H1 (cell line): ENCODE measurements around the gene ODF2L. TPM values are rescaled to one million over a fixed set of nuclear protein-coding genes. Genes with fewer than 3 reads are reported as not detected.

Source experiments
- CTCF ChIA-PET: fragments of 300-600 bp; sonication (Branson Sonifier 250); formaldehyde crosslinking; loops from one replicate; lab custom pipeline; 2021; ENCODE audit not compliant: partially characterized antibody; lab: Charles Lee
- POLR2A ChIA-PET: fragments of 300-600 bp; sonication (Branson Sonifier 250); formaldehyde crosslinking; loops from one replicate; lab custom pipeline; 2021; ENCODE audit warnings: inconsistent platforms; ENCODE audit not compliant: partially characterized antibody; lab: Charles Lee
- DNase-seq, 2 experiments: peaks; one replicate each; pipeline versions ENCODE4 v3.0.0 to v3.0.0-alpha.2; 2010 to 2022; ENCODE audit warnings: low spot score in 2 of 2, low read depth in 1 of 2, mixed read lengths in 1 of 2
- FAIRE-seq: peaks from 2 replicates; lab custom pipeline; 2011; peaks lifted over from hg19 to GRCh38; lab: Jason Lieb, UNC
- H2AFZ ChIP-seq: 2 replicates; pipeline ENCODE4 v1.8.1; 2012; ENCODE audit warnings: low read length, inconsistent platforms
- H2AK5ac ChIP-seq: 2 replicates; pipeline ENCODE4 v1.6.1; 2013; ENCODE audit warnings: low read depth, low read length
- H2BK120ac ChIP-seq: replicated peaks from 2 replicates; pipeline ENCODE3; 2013; ENCODE audit warnings: low read depth, low read length, inconsistent platforms
- H2BK12ac ChIP-seq: 2 replicates; pipeline ENCODE4 v1.6.1; 2013; ENCODE audit warnings: low read depth, low read length
- H2BK15ac ChIP-seq: 2 replicates; pipeline ENCODE4 v1.6.1; 2013; ENCODE audit warnings: low read length
- H2BK20ac ChIP-seq: 2 replicates; pipeline ENCODE4 v1.6.1; 2013; ENCODE audit warnings: low read length
- H2BK5ac ChIP-seq: 2 replicates; pipeline ENCODE4 v1.6.1; 2013; ENCODE audit warnings: low read depth, low read length
- H3K14ac ChIP-seq: 2 replicates; pipeline ENCODE4 v1.6.1; 2013; ENCODE audit warnings: inconsistent platforms; ENCODE audit not compliant: insufficient read length
- H3K18ac ChIP-seq: 2 replicates; pipeline ENCODE4 v1.6.1; 2013; ENCODE audit warnings: low read length; ENCODE audit errors: extremely low read depth
- H3K23ac ChIP-seq: 2 replicates; pipeline ENCODE4 v1.6.1; 2013; ENCODE audit warnings: inconsistent platforms; ENCODE audit not compliant: insufficient read length
- H3K23me2 ChIP-seq: 2 replicates; pipeline ENCODE4 v1.6.1; 2013; ENCODE audit warnings: low read depth, low read length
- H3K27ac ChIP-seq: 2 replicates; pipeline ENCODE4 v1.6.1; 2011; ENCODE audit warnings: low read depth, low read length, inconsistent platforms
- H3K27me3 ChIP-seq, 4 experiments: replicated peaks in 1 of 4; 1 replicate in 1 of 4; 2 replicates in 3 of 4; pipeline versions ENCODE4 v1.6.1 to v1.8.1; 2011 to 2013; ENCODE audit warnings: low read length in 3 of 4, mild to moderate bottlenecking in 3 of 4, inconsistent platforms in 2 of 4, mixed read lengths in 2 of 4, moderate library complexity in 1 of 4; ENCODE audit not compliant: control insufficient read depth in 3 of 4, insufficient read depth in 3 of 4; ENCODE audit errors: extremely low read depth in 1 of 4
- H3K36me3 ChIP-seq, 4 experiments: 2 replicates each; pipeline versions ENCODE4 v1.6.1 to v1.8.1; 2011 to 2013; ENCODE audit warnings: mild to moderate bottlenecking in 4 of 4, low read length in 3 of 4, moderate library complexity in 2 of 4, control low read depth in 1 of 4, inconsistent platforms in 1 of 4; ENCODE audit not compliant: insufficient read depth in 4 of 4, control insufficient read depth in 2 of 4
- H3K4ac ChIP-seq: replicated peaks from 2 replicates; pipeline ENCODE3; 2013; ENCODE audit warnings: low read length, low read depth, mixed read lengths, inconsistent platforms; ENCODE audit not compliant: insufficient read length
- H3K4me1 ChIP-seq, 4 experiments: replicated peaks in 1 of 4; 1 replicate in 1 of 4; 2 replicates in 3 of 4; pipeline versions ENCODE4 v1.6.1 to v1.8.1; 2011 to 2013; ENCODE audit warnings: low read length in 3 of 4, inconsistent platforms in 2 of 4, mixed read lengths in 1 of 4; ENCODE audit not compliant: insufficient read depth in 4 of 4, control insufficient read depth in 3 of 4
- H3K4me2 ChIP-seq, 2 experiments: 2 replicates each; pipeline versions ENCODE4 v1.6.1 to v1.8.1; 2011 to 2013; ENCODE audit warnings: low read depth in 2 of 2, low read length in 2 of 2, control low read depth in 1 of 2, inconsistent platforms in 1 of 2, mild to moderate bottlenecking in 1 of 2; ENCODE audit not compliant: insufficient read depth in 1 of 2
- H3K4me3 ChIP-seq, 4 experiments: fragments of 200-600, 300-600 bp in 1 of 4; sonication (generic), shearing (Covaris generic), sonication (Bioruptor Twin) in 1 of 4; 2 replicates each; pipeline versions ENCODE4 v1.5.1 to v1.8.1; 2011 to 2016; ENCODE audit warnings: low read length in 4 of 4, low read depth in 3 of 4, control low read depth in 2 of 4, inconsistent platforms in 2 of 4, mild to moderate bottlenecking in 2 of 4, mixed read lengths in 1 of 4, moderate library complexity in 1 of 4; ENCODE audit not compliant: insufficient read depth in 2 of 4; ENCODE audit errors: extremely low read depth in 1 of 4
- H3K56ac ChIP-seq: replicated peaks from 2 replicates; pipeline ENCODE3; 2013; ENCODE audit warnings: low read depth, mild to moderate bottlenecking, mixed read lengths, low read length, inconsistent platforms; ENCODE audit not compliant: insufficient read length
- H3K79me1 ChIP-seq: 2 replicates; pipeline ENCODE4 v1.6.1; 2013; ENCODE audit warnings: low read depth, low read length, control low read depth
- H3K79me2 ChIP-seq, 2 experiments: 2 replicates each; pipeline versions ENCODE4 v1.6.1 to v1.8.1; 2012 to 2013; ENCODE audit warnings: low read length in 2 of 2, mild to moderate bottlenecking in 2 of 2, inconsistent platforms in 1 of 2; ENCODE audit not compliant: insufficient read depth in 2 of 2, control insufficient read depth in 1 of 2
- H3K9ac ChIP-seq, 4 experiments: replicated peaks in 1 of 4; 1 replicate in 1 of 4; 2 replicates in 3 of 4; pipeline versions ENCODE4 v1.6.1 to v1.8.1; 2011 to 2013; ENCODE audit warnings: low read depth in 3 of 4, low read length in 3 of 4, control low read depth in 2 of 4, mild to moderate bottlenecking in 2 of 4, moderate library complexity in 2 of 4, inconsistent platforms in 1 of 4; ENCODE audit errors: extremely low read depth in 1 of 4
- H3K9me3 ChIP-seq, 2 experiments: 2 replicates each; pipeline versions ENCODE4 v1.6.1 to v1.8.1; 2012 to 2013; ENCODE audit warnings: mild to moderate bottlenecking in 2 of 2, moderate library complexity in 2 of 2, control low read depth in 1 of 2, inconsistent platforms in 1 of 2, low read depth in 1 of 2, low read length in 1 of 2, mixed read lengths in 1 of 2; ENCODE audit not compliant: insufficient read depth in 2 of 2
- H4K20me1 ChIP-seq, 2 experiments: replicated peaks in 1 of 2; 2 replicates each; pipeline versions ENCODE3 to v1.8.1; 2011 to 2013; ENCODE audit warnings: inconsistent platforms in 2 of 2, low read length in 2 of 2, mild to moderate bottlenecking in 1 of 2; ENCODE audit not compliant: insufficient read depth in 2 of 2, control insufficient read depth in 1 of 2
- H4K5ac ChIP-seq: 2 replicates; pipeline ENCODE4 v1.6.1; 2013; ENCODE audit warnings: low read length, low read depth, mixed read lengths, inconsistent platforms; ENCODE audit not compliant: insufficient read length
- H4K8ac ChIP-seq: 2 replicates; pipeline ENCODE4 v1.8.0; 2013; ENCODE audit warnings: mild to moderate bottlenecking, moderate library complexity, low read length, inconsistent platforms; ENCODE audit not compliant: insufficient read depth; ENCODE audit errors: extremely low read depth
- H4K91ac ChIP-seq: replicated peaks from 2 replicates; pipeline ENCODE3; 2013; ENCODE audit warnings: low read length, mixed read lengths, inconsistent platforms; ENCODE audit not compliant: insufficient read length
- CTBP2 ChIP-seq: IDR thresholded peaks from 2 replicates; pipeline ENCODE4 v1.7.0; 2011; ENCODE audit warnings: borderline replicate concordance, mild to moderate bottlenecking, moderate library complexity, mixed read lengths, low read length; ENCODE audit not compliant: insufficient read depth, insufficient read length
- MAX ChIP-seq: IDR thresholded peaks from 2 replicates; pipeline ENCODE4 v1.6.1; 2012; ENCODE audit warnings: inconsistent platforms
- POU5F1 ChIP-seq: IDR thresholded peaks from 2 replicates; pipeline ENCODE4 v1.6.1; 2011; ENCODE audit warnings: low read depth, mild to moderate bottlenecking, low read length, moderate library complexity
- RAD21 ChIP-seq, 2 experiments: IDR thresholded peaks in 1 of 2; conservative IDR thresholded peaks in 1 of 2; 2 replicates each; pipeline ENCODE4 v1.6.1; 2011; ENCODE audit warnings: low read depth in 2 of 2, low read length in 2 of 2, improper control_type of control experiment in 1 of 2, inconsistent platforms in 1 of 2, mild to moderate bottlenecking in 1 of 2, moderate library complexity in 1 of 2
- SIX5 ChIP-seq: IDR thresholded peaks from 2 replicates; pipeline ENCODE4 v1.6.1; 2011; ENCODE audit warnings: mild to moderate bottlenecking, low read depth, low read length
- TAF7 ChIP-seq: optimal IDR thresholded peaks from 2 replicates; pipeline ENCODE3; 2011; ENCODE audit warnings: low read depth, mild to moderate bottlenecking, inconsistent platforms, low read length, moderate library complexity, borderline replicate concordance
- TCF12 ChIP-seq: IDR thresholded peaks from 2 replicates; pipeline ENCODE4 v1.6.1; 2011; ENCODE audit warnings: low read depth, mild to moderate bottlenecking, low read length
- WGBS, 2 experiments: shearing (Covaris generic) in 1 of 2; methylation state at CpG; one replicate each; pipeline versions ENCODE4 v1.1.6 to v1.1.7; 2013 to 2015; ENCODE audit warnings: low lambda C conversion rate in 2 of 2, mixed read lengths in 2 of 2, inconsistent platforms in 1 of 2, low coverage in 1 of 2, missing lambda C conversion rate in 1 of 2; ENCODE audit not compliant: insufficient replicate concordance in 2 of 2, insufficient coverage in 1 of 2, insufficient read length in 1 of 2; ENCODE audit errors: extremely low coverage in 1 of 2, missing lambda C conversion rate in 1 of 2; 5-methylcytosine and 5-hydroxymethylcytosine counted together
- polyA plus RNA-seq, 7 experiments: library from polyadenylated mRNA; depleted of rRNA in 3 of 7; stranded (reverse) in 5 of 7; unstranded in 2 of 7; fragments of >200 nt in 5 of 7; fragments of 200-250 nt in 2 of 7; gene quantifications; 1 replicate in 5 of 7; 2 replicates in 1 of 7; 4 replicates in 1 of 7; pipeline versions ENCODE4 v1.2.1 to v1.2.3, GENCODE V29; 2011 to 2013; ENCODE audit warnings: missing spikeins in 2 of 7, mixed read lengths in 2 of 7
- total RNA-seq: library from RNA; stranded (reverse); fragmentation: NEBNext Ultra II Directional; extraction: Animal tissue kit (Norgen Biotek cat#: 25700); gene quantifications from 2 replicates; pipeline ENCODE4 v1.2.1, GENCODE V29; 2021
- TF ChIP-seq, protein P1 (sequence below), 3 experiments: IDR thresholded peaks; 1 replicate in 2 of 3; 2 replicates in 1 of 3; pipeline versions ENCODE4 v1.5.1 to v1.6.1; 2011; ENCODE audit warnings: low read length in 3 of 3, mild to moderate bottlenecking in 3 of 3, inconsistent platforms in 2 of 3, low read depth in 1 of 3, moderate library complexity in 1 of 3; ENCODE audit not compliant: insufficient read depth in 1 of 3; ENCODE audit errors: control extremely low read depth in 1 of 3

Gene ODF2L
- total and polyA plus RNA-seq, 2 of the 8 experiments (the other 6 are each of a cell fraction or from before 2014, with no cell fraction given), result 3.2 to 27.1 TPM

DNA sequence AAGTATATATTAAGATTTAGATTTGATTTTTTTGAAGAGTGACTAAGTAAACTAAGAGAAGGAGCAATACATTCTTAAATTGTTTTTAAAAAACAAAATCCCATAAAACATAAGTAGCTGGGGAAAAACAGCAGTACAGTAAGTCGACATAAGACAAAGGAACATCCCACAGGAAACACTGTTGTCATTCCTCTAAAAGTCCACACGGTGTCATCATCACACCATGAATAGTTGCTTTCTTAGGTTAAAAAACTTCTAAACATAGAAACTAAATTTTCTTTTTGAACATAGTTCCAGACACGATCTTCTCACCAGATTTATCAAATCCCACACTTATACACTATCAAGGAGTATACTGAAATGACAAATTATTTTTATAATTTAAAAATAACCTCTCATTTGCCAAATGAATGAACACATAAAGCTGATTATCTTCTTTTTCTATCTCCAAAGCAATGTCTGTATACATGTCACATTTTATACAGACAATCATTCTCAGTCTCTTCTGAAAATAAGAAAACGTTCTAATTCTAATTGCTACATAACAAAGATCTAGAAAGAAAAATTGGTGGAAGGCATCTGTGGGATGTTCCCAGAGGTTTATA lies 15.8 kb downstream of the ODF2L start:
- Histone ChIP-seq H3K4me2 (no peak overlapping the region), H3K4ac (no peak overlapping the region), H2BK120ac (no peak overlapping the region), H3K23me2 (no peaks in the 10 kb centered on the region), H3K79me2 (no peaks in the 10 kb centered on the region), H2AK5ac (no peak overlapping the region), H3K4me3 (no peak overlapping the region), H3K9ac (no peak overlapping the region), H3K9me3 (peaks cover 13 to 16% of the 10 kb centered on the region in 2 experiments), H2AFZ (no peak overlapping the region), H3K14ac (no peak overlapping the region), H3K4me1 (no peaks in the 10 kb centered on the region), H2BK15ac (no peak overlapping the region), H4K8ac (no peak overlapping the region), H2BK20ac (no peak overlapping the region), H4K91ac (no peak overlapping the region), H3K23ac (no peak overlapping the region), H3K79me1 (no peaks in the 10 kb centered on the region), H2BK12ac (no peak overlapping the region), H3K36me3 (peaks cover 0 to 10% (median 3%) of the 10 kb centered on the region in 4 experiments; a peak in 2 of 8 replicates), H3K18ac (no peak overlapping the region), H2BK5ac (no peak overlapping the region), H3K56ac (no peak overlapping the region), H4K5ac (no peak overlapping the region), H3K27me3 (no peaks in the 10 kb centered on the region), H4K20me1 (no peaks in the 10 kb centered on the region), H3K27ac (no peak overlapping the region)
- WGBS, 2 experiments, result 48% methylated on average over 4 of the region's 4 CpGs; no CpG with 5 or more reads in 1 of the 2 experiments
- TF ChIP-seq, protein P1, sequence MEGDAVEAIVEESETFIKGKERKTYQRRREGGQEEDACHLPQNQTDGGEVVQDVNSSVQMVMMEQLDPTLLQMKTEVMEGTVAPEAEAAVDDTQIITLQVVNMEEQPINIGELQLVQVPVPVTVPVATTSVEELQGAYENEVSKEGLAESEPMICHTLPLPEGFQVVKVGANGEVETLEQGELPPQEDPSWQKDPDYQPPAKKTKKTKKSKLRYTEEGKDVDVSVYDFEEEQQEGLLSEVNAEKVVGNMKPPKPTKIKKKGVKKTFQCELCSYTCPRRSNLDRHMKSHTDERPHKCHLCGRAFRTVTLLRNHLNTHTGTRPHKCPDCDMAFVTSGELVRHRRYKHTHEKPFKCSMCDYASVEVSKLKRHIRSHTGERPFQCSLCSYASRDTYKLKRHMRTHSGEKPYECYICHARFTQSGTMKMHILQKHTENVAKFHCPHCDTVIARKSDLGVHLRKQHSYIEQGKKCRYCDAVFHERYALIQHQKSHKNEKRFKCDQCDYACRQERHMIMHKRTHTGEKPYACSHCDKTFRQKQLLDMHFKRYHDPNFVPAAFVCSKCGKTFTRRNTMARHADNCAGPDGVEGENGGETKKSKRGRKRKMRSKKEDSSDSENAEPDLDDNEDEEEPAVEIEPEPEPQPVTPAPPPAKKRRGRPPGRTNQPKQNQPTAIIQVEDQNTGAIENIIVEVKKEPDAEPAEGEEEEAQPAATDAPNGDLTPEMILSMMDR (IDR thresholded peaks at IDR 0.05; ENCODE audit: control extremely low read depth in 1 of 3, insufficient read depth in 1 of 3, low read depth in 1 of 3, low read length in 3 of 3), result peak in 2 of 3 experiments; percentile 64; a peak in 2 of 4 replicates
- peak; percentile 84 to 86 for TF ChIP-seq RAD21 (IDR thresholded peaks at IDR 0.05 in 1 of 2, conservative IDR thresholded peaks at IDR 0.05 in 1 of 2; ENCODE audit: low read depth in 2 of 2, low read length in 2 of 2)
- TF ChIP-seq SIX5, result no peak
- no peak for TF ChIP-seq CTBP2
- no peak for TF ChIP-seq POU5F1
- no peak for TF ChIP-seq MAX
- no peak for TF ChIP-seq TAF7
- TF ChIP-seq TCF12, result no peak
- POLR2A ChIA-PET, result interaction anchor here (0.8 kb wide), 1 partner anchor 123 kb away, joined by 3 read pairs; no protein-coding TSS in a partner anchor
- CTCF ChIA-PET, result interaction anchor here (0.7 to 2.6 kb wide), 27 partner anchors 9 to 683 kb away, joined by 3 to 15 read pairs (median 4); partner anchors contain the start of gene SH3GLB1
- DNase-seq (no peak), FAIRE-seq (peak; percentile 75)
